HAP-1 (cell line): ENCODE measurements around the gene ALOX5AP.
A peak's percentile ranks its signal among the peaks of the same experiment; 100 is the strongest.
"Not testable (repeated sequence)": the region's sequence is repeated elsewhere in the genome, so short reads cannot be mapped to it uniquely, and the experiment has no call there.

Experiments used
- DNase-seq, 2 experiments: peaks; one replicate each; pipeline ENCODE4 v3.0.0-alpha.2; 2016 to 2020; ENCODE audit warnings: low spot score in 2 of 2
- H3K27me3 ChIP-seq: fragments of 250-450 bp; sonication (Bioruptor Pico); 2 replicates; pipeline ENCODE4 v1.5.1; 2020; ENCODE audit warnings: low read depth, mild to moderate bottlenecking, moderate library complexity
- H3K36me3 ChIP-seq: fragments of 250-450 bp; sonication (Bioruptor Pico); replicated peaks from 2 replicates; pipeline ENCODE4 v1.5.1; 2020; ENCODE audit warnings: mild to moderate bottlenecking
- H3K4me1 ChIP-seq: fragments of 250-450 bp; sonication (Bioruptor Pico); 2 replicates; pipeline ENCODE4 v1.5.1; 2020; ENCODE audit warnings: mild to moderate bottlenecking
- H3K4me3 ChIP-seq: fragments of 250-450 bp; sonication (Bioruptor Pico); 2 replicates; pipeline ENCODE4 v1.5.1; 2020; ENCODE audit warnings: mild to moderate bottlenecking, moderate library complexity
- H3K9me3 ChIP-seq: fragments of 250-450 bp; sonication (Bioruptor Pico); 2 replicates; pipeline ENCODE4 v1.5.1; 2020; ENCODE audit warnings: mild to moderate bottlenecking, moderate library complexity
- in situ Hi-C: fragments of 300-500 bp; cut with MboI; formaldehyde crosslinking; loops from 3 replicates; pipeline ENCODE4 v1.14.3; 2020; ENCODE audit warnings: low sequenced_read_pairs, inconsistent platforms, mixed read lengths

Gene ALOX5AP

GRCh38 chr13:30737511-30738337, 2.4 kb downstream of the ALOX5AP start:
- H3K27me3 ChIP-seq, result no peaks in the 10 kb centered on the region
- H3K4me1 ChIP-seq, result peaks cover 12% of the 10 kb centered on the region
- no peaks in the 10 kb centered on the region for H3K9me3 ChIP-seq
- H3K4me3 ChIP-seq, result no peak overlapping the region
- in situ Hi-C loops, result no loop called here
- no peak for DNase-seq
- no peaks in the 10 kb centered on the region for H3K36me3 ChIP-seq

GRCh38 chr13:30738526-30739236, 3.3 kb downstream of the ALOX5AP start:
- Histone ChIP-seq H3K4me1 (peaks cover 12% of the 10 kb centered on the region), H3K36me3 (no peaks in the 10 kb centered on the region), H3K27me3 (no peaks in the 10 kb centered on the region), H3K9me3 (no peaks in the 10 kb centered on the region), H3K4me3 (no peak overlapping the region)
- peak in 1 of 2 experiments; percentile 24 for DNase-seq
- in situ Hi-C loops, result no loop called here

GRCh38 chr13:30739237-30739528, 3.8 kb downstream of the ALOX5AP start:
- peak in 1 of 2 experiments; percentile 42 for DNase-seq
- Histone ChIP-seq H3K4me3 (no peak overlapping the region), H3K36me3 (no peaks in the 10 kb centered on the region), H3K4me1 (peaks cover 12% of the 10 kb centered on the region), H3K27me3 (no peaks in the 10 kb centered on the region), H3K9me3 (no peaks in the 10 kb centered on the region)
- in situ Hi-C loops, result no loop called here

GRCh38 chr13:30739761-30740642, 4.7 kb downstream of the ALOX5AP start:
- no peaks in the 10 kb centered on the region for H3K9me3 ChIP-seq
- H3K4me1 ChIP-seq, result peaks cover 12% of the 10 kb centered on the region
- in situ Hi-C loops, result no loop called here
- peak; percentile 38 to 57 for DNase-seq
- no peaks in the 10 kb centered on the region for H3K36me3 ChIP-seq
- no peak overlapping the region for H3K4me3 ChIP-seq
- no peaks in the 10 kb centered on the region for H3K27me3 ChIP-seq

- peaks cover 12% of the 10 kb centered on the region for H3K4me1 ChIP-seq
- in situ Hi-C loops, result no loop called here
These were observed 7.6 kb downstream of the ALOX5AP start for GRCh38 chr13:30742901-30743300.

GRCh38 chr13:30743319-30744055, 8.1 kb downstream of the ALOX5AP start:
- Histone ChIP-seq H3K4me1 (peaks cover 12% of the 10 kb centered on the region), H3K4me3 (no peak overlapping the region), H3K36me3 (no peaks in the 10 kb centered on the region), H3K9me3 (no peaks in the 10 kb centered on the region), H3K27me3 (no peaks in the 10 kb centered on the region)
- no peak for DNase-seq
- in situ Hi-C loops, result no loop called here

More at GRCh38 chr13:30742901-30743300, 7.6 kb downstream of the ALOX5AP start:
- Histone ChIP-seq H3K9me3 (no peaks in the 10 kb centered on the region), H3K27me3 (no peaks in the 10 kb centered on the region), H3K36me3 (no peaks in the 10 kb centered on the region), H3K4me3 (no peak overlapping the region)
- DNase-seq, result no peak

GRCh38 chr13:30744056-30744680, 8.8 kb downstream of the ALOX5AP start:
- in situ Hi-C loops, result no loop called here
- Histone ChIP-seq H3K4me3 (no peak overlapping the region), H3K36me3 (no peaks in the 10 kb centered on the region), H3K4me1 (peaks cover 10% of the 10 kb centered on the region), H3K9me3 (no peaks in the 10 kb centered on the region), H3K27me3 (no peaks in the 10 kb centered on the region)
- no peak for DNase-seq

GRCh38 chr13:30744681-30745077, 9.3 kb downstream of the ALOX5AP start:
- Histone ChIP-seq H3K4me3 (no peak overlapping the region), H3K9me3 (no peaks in the 10 kb centered on the region), H3K36me3 (no peaks in the 10 kb centered on the region), H3K4me1 (peaks cover 10% of the 10 kb centered on the region), H3K27me3 (no peaks in the 10 kb centered on the region)
- in situ Hi-C loops, result no loop called here
- DNase-seq, result no peak

- Histone ChIP-seq H3K4me1 (no peaks in the 10 kb centered on the region), H3K27me3 (no peaks in the 10 kb centered on the region), H3K4me3 (no peak overlapping the region), H3K9me3 (no peaks in the 10 kb centered on the region), H3K36me3 (no peaks in the 10 kb centered on the region)
- no peak for DNase-seq
- in situ Hi-C loops, result no loop called here
These were observed 10.8 kb downstream of the ALOX5AP start for GRCh38 chr13:30745906-30746686.

- Histone ChIP-seq H3K27me3 (no peaks in the 10 kb centered on the region), H3K4me1 (no peaks in the 10 kb centered on the region), H3K36me3 (no peaks in the 10 kb centered on the region), H3K4me3 (no peak overlapping the region), H3K9me3 (no peaks in the 10 kb centered on the region)
- in situ Hi-C loops, result no loop called here
- no peak for DNase-seq
These were observed 11.4 kb downstream of the ALOX5AP start for GRCh38 chr13:30746791-30747190.

- DNase-seq, H3K9me3 ChIP-seq, H3K36me3 ChIP-seq, H3K4me3 ChIP-seq, in situ Hi-C loops, H3K27me3 ChIP-seq, H3K4me1 ChIP-seq: not testable (repeated sequence)
These were observed 12.5 kb downstream of the ALOX5AP start for GRCh38 chr13:30747845-30748244.

- H3K4me1 ChIP-seq, result no peaks in the 10 kb centered on the region
- DNase-seq, result no peak
- no peak overlapping the region for H3K4me3 ChIP-seq
- H3K27me3 ChIP-seq, result no peaks in the 10 kb centered on the region
- no peaks in the 10 kb centered on the region for H3K36me3 ChIP-seq
- in situ Hi-C loops, result no loop called here
- no peaks in the 10 kb centered on the region for H3K9me3 ChIP-seq
These were observed 13.4 kb downstream of the ALOX5AP start for GRCh38 chr13:30748717-30749116.
